K562 (cell line): ENCODE measurements around the gene COQ5. TPM values are rescaled to one million over a fixed set of nuclear protein-coding genes. Genes with fewer than 3 reads are reported as not detected.

Experiments
- CEBPZ ChIP-seq: fragments of 150-350 bp; IDR thresholded peaks from 2 replicates; pipeline ENCODE4 v1.6.1; 2014; ENCODE audit warnings: low read depth, mild to moderate bottlenecking, low read length, borderline replicate concordance
- ZC3H11A ChIP-seq: IDR thresholded peaks from 2 replicates; pipeline ENCODE4 v1.6.1; 2012; ENCODE audit warnings: low read depth, low read length, improper control_type of control experiment
- polyA plus RNA-seq, 8 experiments: library from polyadenylated mRNA; depleted of rRNA in 4 of 8; stranded (reverse) in 5 of 8; unstranded in 3 of 8; fragments of >200 nt; fragmentation: Nextera tagmentation in 2 of 8; fragmentation: Illumina TruSeq in 1 of 8; extraction: Ambion mirVana in 2 of 8; extraction: Trizol in 1 of 8; gene quantifications; 2 replicates each; pipeline versions ENCODE4 v1.2.1 to v1.2.3, GENCODE V29; 2011 to 2014; ENCODE audit warnings: inconsistent platforms in 1 of 8, missing spikeins in 1 of 8
- total RNA-seq, 7 experiments: library from RNA; depleted of rRNA in 6 of 7; stranded (reverse); fragments of >200 nt in 6 of 7; fragmentation: Illumina TruSeq in 2 of 7; extraction: Trizol in 2 of 7; gene quantifications; 2 replicates each; pipeline versions ENCODE4 v1.2.1 to v1.2.3, GENCODE V29; 2011 to 2021; ENCODE audit warnings: low replicate concordance in 1 of 7
- TF ChIP-seq, protein P1 (sequence below): fragments of 450-650 bp; IDR thresholded peaks from 2 replicates; pipeline ENCODE4 v1.6.1; 2016; ENCODE audit warnings: low read depth

COQ5 gene
- total and polyA plus RNA-seq, 9 of the 15 experiments (the other 6 are each of a cell fraction or from before 2014, with no cell fraction given), result 19.2 to 59.7 (median 30.4) TPM

DNA sequence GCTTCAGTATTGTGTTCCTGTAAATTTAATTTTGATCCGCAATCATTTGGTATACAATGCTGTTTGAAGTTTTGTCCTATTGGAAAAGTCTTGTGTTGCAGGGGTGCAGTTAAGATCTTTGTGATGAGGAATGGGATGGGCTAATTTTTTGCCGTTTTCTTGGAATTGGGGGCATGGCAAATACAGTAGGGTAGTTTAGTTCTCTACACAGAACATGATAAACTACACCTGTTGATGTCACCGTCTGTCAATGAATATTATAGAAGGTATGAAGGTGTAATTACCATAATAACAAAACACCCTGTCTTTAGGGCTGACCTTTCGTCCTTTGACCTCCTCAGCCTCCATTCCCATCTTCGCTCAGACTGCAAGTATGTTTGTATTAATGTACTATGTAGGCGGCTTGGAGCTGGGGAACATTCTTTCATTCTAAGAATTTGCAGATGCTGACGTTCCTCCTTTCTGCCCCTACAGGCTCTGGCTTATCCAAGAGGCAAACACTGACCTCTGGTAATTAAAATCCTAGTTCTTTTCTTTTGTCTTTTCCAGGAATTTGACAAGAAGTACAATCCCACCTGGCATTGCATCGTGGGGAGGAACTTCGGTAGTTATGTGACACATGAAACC lies 31.3 kb downstream of the COQ5 start (continued):
- TF ChIP-seq ZC3H11A (no peak), CEBPZ (no peak)
- TF ChIP-seq, protein P1, sequence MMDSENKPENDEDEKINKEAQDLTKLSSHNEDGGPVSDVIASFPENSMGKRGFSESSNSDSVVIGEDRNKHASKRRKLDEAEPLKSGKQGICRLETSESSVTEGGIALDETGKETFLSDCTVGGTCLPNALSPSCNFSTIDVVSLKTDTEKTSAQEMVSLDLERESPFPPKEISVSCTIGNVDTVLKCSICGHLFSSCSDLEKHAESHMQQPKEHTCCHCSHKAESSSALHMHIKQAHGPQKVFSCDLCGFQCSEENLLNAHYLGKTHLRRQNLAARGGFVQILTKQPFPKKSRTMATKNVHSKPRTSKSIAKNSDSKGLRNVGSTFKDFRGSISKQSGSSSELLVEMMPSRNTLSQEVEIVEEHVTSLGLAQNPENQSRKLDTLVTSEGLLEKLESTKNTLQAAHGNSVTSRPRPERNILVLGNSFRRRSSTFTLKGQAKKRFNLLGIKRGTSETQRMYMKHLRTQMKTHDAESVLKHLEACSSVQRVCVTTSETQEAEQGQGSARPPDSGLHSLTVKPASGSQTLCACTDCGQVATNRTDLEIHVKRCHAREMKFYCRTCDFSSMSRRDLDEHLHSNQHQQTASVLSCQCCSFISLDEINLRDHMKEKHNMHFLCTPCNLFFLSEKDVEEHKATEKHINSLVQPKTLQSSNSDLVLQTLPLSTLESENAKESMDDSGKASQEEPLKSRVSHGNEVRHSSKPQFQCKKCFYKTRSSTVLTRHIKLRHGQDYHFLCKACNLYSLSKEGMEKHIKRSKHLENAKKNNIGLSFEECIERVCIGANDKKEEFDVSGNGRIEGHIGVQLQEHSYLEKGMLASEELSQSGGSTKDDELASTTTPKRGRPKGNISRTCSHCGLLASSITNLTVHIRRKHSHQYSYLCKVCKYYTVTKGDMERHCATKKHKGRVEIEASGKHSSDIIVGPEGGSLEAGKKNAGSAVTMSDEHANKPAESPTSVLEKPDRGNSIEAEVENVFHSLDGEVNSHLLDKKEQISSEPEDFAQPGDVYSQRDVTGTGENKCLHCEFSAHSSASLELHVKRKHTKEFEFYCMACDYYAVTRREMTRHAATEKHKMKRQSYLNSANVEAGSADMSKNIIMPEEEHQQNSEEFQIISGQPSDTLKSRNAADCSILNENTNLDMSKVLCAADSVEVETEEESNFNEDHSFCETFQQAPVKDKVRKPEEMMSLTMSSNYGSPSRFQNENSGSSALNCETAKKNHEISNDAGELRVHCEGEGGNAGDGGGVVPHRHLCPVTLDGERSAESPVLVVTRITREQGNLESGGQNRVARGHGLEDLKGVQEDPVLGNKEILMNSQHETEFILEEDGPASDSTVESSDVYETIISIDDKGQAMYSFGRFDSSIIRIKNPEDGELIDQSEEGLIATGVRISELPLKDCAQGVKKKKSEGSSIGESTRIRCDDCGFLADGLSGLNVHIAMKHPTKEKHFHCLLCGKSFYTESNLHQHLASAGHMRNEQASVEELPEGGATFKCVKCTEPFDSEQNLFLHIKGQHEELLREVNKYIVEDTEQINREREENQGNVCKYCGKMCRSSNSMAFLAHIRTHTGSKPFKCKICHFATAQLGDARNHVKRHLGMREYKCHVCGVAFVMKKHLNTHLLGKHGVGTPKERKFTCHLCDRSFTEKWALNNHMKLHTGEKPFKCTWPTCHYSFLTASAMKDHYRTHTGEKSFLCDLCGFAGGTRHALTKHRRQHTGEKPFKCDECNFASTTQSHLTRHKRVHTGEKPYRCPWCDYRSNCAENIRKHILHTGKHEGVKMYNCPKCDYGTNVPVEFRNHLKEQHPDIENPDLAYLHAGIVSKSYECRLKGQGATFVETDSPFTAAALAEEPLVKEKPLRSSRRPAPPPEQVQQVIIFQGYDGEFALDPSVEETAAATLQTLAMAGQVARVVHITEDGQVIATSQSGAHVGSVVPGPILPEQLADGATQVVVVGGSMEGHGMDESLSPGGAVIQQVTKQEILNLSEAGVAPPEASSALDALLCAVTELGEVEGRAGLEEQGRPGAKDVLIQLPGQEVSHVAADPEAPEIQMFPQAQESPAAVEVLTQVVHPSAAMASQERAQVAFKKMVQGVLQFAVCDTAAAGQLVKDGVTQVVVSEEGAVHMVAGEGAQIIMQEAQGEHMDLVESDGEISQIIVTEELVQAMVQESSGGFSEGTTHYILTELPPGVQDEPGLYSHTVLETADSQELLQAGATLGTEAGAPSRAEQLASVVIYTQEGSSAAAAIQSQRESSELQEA, result no peak
